GM23248 (cell line): ENCODE results near the gene WARS2.

Experiments used
- EZH2 ChIP-seq: fragments of 200-600 bp; sonication (generic); IDR thresholded peaks from 2 replicates; pipeline ENCODE4 v1.6.1; 2018; ENCODE audit warnings: antibody characterized with exemption, mild to moderate bottlenecking; ENCODE audit not compliant: insufficient read depth, poor library complexity, severe bottlenecking
- EZH2phosphoT487 ChIP-seq: fragments of 200-600 bp; sonication (generic); IDR thresholded peaks from 2 replicates; pipeline ENCODE4 v1.6.1; 2018; ENCODE audit warnings: antibody characterized with exemption, moderate library complexity, mild to moderate bottlenecking, low read depth; ENCODE audit not compliant: insufficient read depth

GRCh38 chr1:119160409-119160808 is 20.0 kb upstream of the WARS2 start:
- no peak for TF ChIP-seq EZH2
- TF ChIP-seq EZH2phosphoT487 = no peak
